SK-N-MC (cell line): ENCODE data around the gene PRDX2.
"Not testable (repeated sequence)": the region's sequence is repeated elsewhere in the genome, so short reads cannot be mapped to it uniquely, and the experiment has no call there.

Experiments
- EZH2 ChIP-seq: fragments of 200-600 bp; sonication (generic); IDR thresholded peaks from one replicate; pipeline ENCODE4 v1.6.1; 2017; ENCODE audit warnings: antibody characterized with exemption
- FOXP2 ChIP-seq: optimal IDR thresholded peaks from 2 replicates; pipeline ENCODE3; 2011; ENCODE audit warnings: mild to moderate bottlenecking, moderate library complexity; ENCODE audit not compliant: insufficient read depth; ENCODE audit errors: extremely low read length, control extremely low read depth
- POLR2AphosphoS5 ChIP-seq: IDR thresholded peaks from 2 replicates; pipeline ENCODE4 v1.6.1; 2012; ENCODE audit warnings: mild to moderate bottlenecking, low read depth, low read length, borderline replicate concordance

DNA sequence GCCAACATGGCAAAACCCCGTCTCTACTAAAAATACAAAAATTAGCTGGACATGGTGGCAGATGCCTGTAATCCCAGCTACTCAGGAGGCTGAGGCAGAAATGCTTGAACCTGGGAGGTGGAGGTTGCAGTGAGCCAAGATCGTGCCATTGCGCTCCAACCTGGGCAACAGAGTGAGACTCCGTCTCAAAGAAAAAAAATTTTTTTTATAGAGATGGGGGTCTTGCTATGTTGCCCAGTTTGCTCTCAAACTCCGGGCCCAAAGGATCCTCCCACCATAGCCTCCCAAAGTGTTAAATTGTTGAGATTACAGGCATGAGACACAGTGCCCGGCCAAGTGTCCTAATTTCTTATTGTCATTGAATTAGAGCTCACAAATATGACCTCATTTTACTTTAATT, 15.6 kb upstream of the PRDX2 start:
- TF ChIP-seq POLR2AphosphoS5, EZH2, FOXP2: not testable (repeated sequence)
